HG03342 (cell line): ENCODE measurements around the gene STUM.

Source experiments
- ATAC-seq: cut with Tn5 transposase; IDR thresholded peaks from one replicate; pipeline ENCODE4 v1.9.1; 2021; ENCODE audit warnings: mild to moderate bottlenecking, moderate library complexity; ENCODE audit not compliant: unreplicated experiment

STUM gene

GRCh38 chr1:226619031-226619430 lies 70.5 kb downstream of the STUM start:
- ATAC-seq = no peak

- ATAC-seq = no peak
These were observed 73.4 kb downstream of the STUM start for GRCh38 chr1:226622012-226622411.

GRCh38 chr1:226624526-226624925 lies 76.0 kb downstream of the STUM start:
- no peak for ATAC-seq

GRCh38 chr1:226625326-226625725 lies 76.8 kb downstream of the STUM start:
- ATAC-seq = no peak

- ATAC-seq = peak; percentile 25
These were observed 77.4 kb downstream of the STUM start for GRCh38 chr1:226625832-226626576.

- peak; percentile 85 for ATAC-seq
These were observed 78.0 kb downstream of the STUM start for GRCh38 chr1:226626577-226626956.

GRCh38 chr1:226627050-226627755 lies 78.6 kb downstream of the STUM start:
- ATAC-seq = no peak

GRCh38 chr1:226627924-226628611 lies 79.5 kb downstream of the STUM start:
- ATAC-seq = no peak

GRCh38 chr1:226628612-226629155 lies 80.1 kb downstream of the STUM start:
- ATAC-seq = no peak

GRCh38 chr1:226629210-226629895 lies 80.8 kb downstream of the STUM start:
- no peak for ATAC-seq

- ATAC-seq = no peak
These were observed 81.5 kb downstream of the STUM start for GRCh38 chr1:226629896-226630550.

GRCh38 chr1:226630592-226630991 lies 82.0 kb downstream of the STUM start:
- no peak for ATAC-seq

- ATAC-seq = no peak
These were observed 82.9 kb downstream of the STUM start for GRCh38 chr1:226631229-226632000.

GRCh38 chr1:226632169-226632879 lies 83.8 kb downstream of the STUM start:
- ATAC-seq = no peak

- no peak for ATAC-seq
These were observed 84.4 kb downstream of the STUM start for GRCh38 chr1:226632922-226633351.

GRCh38 chr1:226633541-226634165 lies 85.1 kb downstream of the STUM start:
- ATAC-seq = peak; percentile 19

- ATAC-seq = peak; percentile 79
These were observed 85.6 kb downstream of the STUM start for GRCh38 chr1:226634166-226634588.

- ATAC-seq = no peak
These were observed 86.2 kb downstream of the STUM start for GRCh38 chr1:226634611-226635246.
